OCI-LY1 (cell line): Measurements from ENCODE around the gene FAM120A.

Source experiments
- H2AFZ ChIP-seq: fragments of 200-600 bp; sonication (generic), shearing (Covaris generic); 2 replicates; pipeline ENCODE4 v1.6.0; 2014; ENCODE audit warnings: antibody characterized with exemption, mild to moderate bottlenecking, low read length
- H3F3A ChIP-seq: fragments of 200-600 bp; sonication (generic), shearing (Covaris generic); 2 replicates; pipeline ENCODE4 v1.6.0; 2014; ENCODE audit warnings: mild to moderate bottlenecking, antibody characterized with exemption, low read length, moderate library complexity; ENCODE audit not compliant: insufficient read depth
- H3K27ac ChIP-seq: fragments of 200-600 bp; sonication (generic); 2 replicates; pipeline ENCODE4 v1.5.1; 2014; ENCODE audit warnings: low read length, mixed run types, mild to moderate bottlenecking, low read depth; ENCODE audit not compliant: poor library complexity, severe bottlenecking
- H3K27me3 ChIP-seq: fragments of 200-600 bp; sonication (generic); 2 replicates; pipeline ENCODE4 v1.6.0; 2014; ENCODE audit warnings: antibody characterized with exemption, mild to moderate bottlenecking, low read length, moderate library complexity; ENCODE audit not compliant: insufficient read depth
- H3K36me3 ChIP-seq: fragments of 200-600 bp; sonication (generic); 2 replicates; pipeline ENCODE4 v1.6.1; 2014; ENCODE audit warnings: mild to moderate bottlenecking, antibody characterized with exemption, low read length, moderate library complexity, mixed read lengths; ENCODE audit not compliant: insufficient read depth
- H3K4me1 ChIP-seq: fragments of 200-600 bp; sonication (generic); 2 replicates; pipeline ENCODE4 v1.5.1; 2014; ENCODE audit warnings: mild to moderate bottlenecking, low read length, moderate library complexity; ENCODE audit not compliant: insufficient read depth, severe bottlenecking
- H3K4me2 ChIP-seq: fragments of 200-600 bp; sonication (generic), shearing (Covaris generic); 2 replicates; pipeline ENCODE4 v1.6.1; 2014; ENCODE audit warnings: low read length
- H3K4me3 ChIP-seq: fragments of 200-600 bp; sonication (generic); 2 replicates; pipeline ENCODE4 v1.5.1; 2014; ENCODE audit warnings: low read length, low read depth, mild to moderate bottlenecking, mixed read lengths; ENCODE audit not compliant: poor library complexity, severe bottlenecking
- H3K79me2 ChIP-seq: fragments of 200-600 bp; shearing (Covaris generic); 2 replicates; pipeline ENCODE4 v1.6.1; 2016; ENCODE audit warnings: mixed run types, low read length, mixed read lengths; ENCODE audit not compliant: insufficient read depth
- H3K9ac ChIP-seq: fragments of 200-600 bp; sonication (generic), shearing (Covaris generic); 2 replicates; pipeline ENCODE4 v1.6.1; 2014; ENCODE audit warnings: mild to moderate bottlenecking, low read length, mixed read lengths
- H3K9me2 ChIP-seq: fragments of 200-600 bp; sonication (generic), shearing (Covaris generic); 2 replicates; pipeline ENCODE4 v1.6.1; 2014; ENCODE audit warnings: low read depth, mild to moderate bottlenecking, low read length, mixed read lengths
- H3K9me3 ChIP-seq: fragments of 200-600 bp; shearing (Covaris generic); 2 replicates; pipeline ENCODE4 v1.6.1; 2014; ENCODE audit warnings: low read length, mixed read lengths
- H4K20me1 ChIP-seq: fragments of 200-600 bp; sonication (generic), shearing (Covaris generic); 2 replicates; pipeline ENCODE4 v1.6.0; 2016; ENCODE audit warnings: mild to moderate bottlenecking, low read length; ENCODE audit not compliant: insufficient read depth
- CTCF ChIP-seq: fragments of 200-600 bp; sonication (generic), shearing (Covaris generic); IDR thresholded peaks from 2 replicates; pipeline ENCODE4 v1.5.1; 2017; ENCODE audit warnings: mild to moderate bottlenecking, antibody characterized with exemption, low read length, moderate library complexity, mixed read lengths
- EZH2 ChIP-seq: fragments of 200-600 bp; sonication (generic), shearing (Covaris generic); IDR thresholded peaks from 2 replicates; pipeline ENCODE4 v1.8.0; 2017; ENCODE audit warnings: borderline replicate concordance, mixed run types, mild to moderate bottlenecking, antibody characterized with exemption, low read length, moderate library complexity, mixed read lengths

The FAM120A gene

GRCh38 chr9:93415176-93415690 lies 36.3 kb upstream of the FAM120A start:
- Histone ChIP-seq H3K4me1 (no peaks in the 10 kb centered on the region), H3K36me3 (no peaks in the 10 kb centered on the region; the same call in 1 of the 2 replicates), H3K9me2 (no peaks in the 10 kb centered on the region), H3K9ac (no peak overlapping the region), H3K9me3 (peaks cover 17% of the 10 kb centered on the region; the same call in 1 of the 2 replicates), H3K27ac (no peak overlapping the region), H3K79me2 (no peaks in the 10 kb centered on the region), H3F3A (no peaks in the 10 kb centered on the region), H4K20me1 (no peaks in the 10 kb centered on the region), H3K4me3 (no peak overlapping the region), H2AFZ (no peak overlapping the region), H3K4me2 (no peak overlapping the region), H3K27me3 (no peaks in the 10 kb centered on the region; the same call in 1 of the 2 replicates)
- TF ChIP-seq CTCF = no peak
- TF ChIP-seq EZH2 = no peak

- H3K27me3 ChIP-seq = no peaks in the 10 kb centered on the region; the same call in 1 of the 2 replicates
- no peaks in the 10 kb centered on the region for H3K79me2 ChIP-seq
- H3K36me3 ChIP-seq = no peaks in the 10 kb centered on the region; the same call in 1 of the 2 replicates
- no peak overlapping the region for H3K4me3 ChIP-seq
- peaks cover 17% of the 10 kb centered on the region; the same call in 1 of the 2 replicates for H3K9me3 ChIP-seq
- H2AFZ ChIP-seq = no peak overlapping the region
- TF ChIP-seq EZH2 (no peak), CTCF (no peak)
- no peaks in the 10 kb centered on the region for H3K9me2 ChIP-seq
- H3K27ac ChIP-seq = no peak overlapping the region
- no peaks in the 10 kb centered on the region for H3F3A ChIP-seq
- no peaks in the 10 kb centered on the region for H4K20me1 ChIP-seq
- H3K4me2 ChIP-seq = no peak overlapping the region
- H3K4me1 ChIP-seq = no peaks in the 10 kb centered on the region
- no peak overlapping the region for H3K9ac ChIP-seq
Measured at GRCh38 chr9:93416530-93417235, 34.8 kb upstream of the FAM120A start.

- H3K4me2 ChIP-seq = no peak overlapping the region
- no peaks in the 10 kb centered on the region for H3K4me1 ChIP-seq
- no peak overlapping the region for H3K27ac ChIP-seq
- no peak overlapping the region for H3K9ac ChIP-seq
- no peaks in the 10 kb centered on the region; the same call in 1 of the 2 replicates for H3K36me3 ChIP-seq
- no peak for TF ChIP-seq EZH2
- no peak for TF ChIP-seq CTCF
- H4K20me1 ChIP-seq = no peaks in the 10 kb centered on the region
- no peaks in the 10 kb centered on the region for H3K79me2 ChIP-seq
- H3K4me3 ChIP-seq = no peak overlapping the region
- no peak overlapping the region for H2AFZ ChIP-seq
- no peaks in the 10 kb centered on the region for H3F3A ChIP-seq
- no peaks in the 10 kb centered on the region; the same call in 1 of the 2 replicates for H3K27me3 ChIP-seq
- H3K9me2 ChIP-seq = no peaks in the 10 kb centered on the region
- peaks cover 17% of the 10 kb centered on the region; the same call in 1 of the 2 replicates for H3K9me3 ChIP-seq
Measured at GRCh38 chr9:93417538-93417937, 33.9 kb upstream of the FAM120A start.
